ENCODE measurements around the gene SZT2.
"Not testable (repeated sequence)": the region's sequence is repeated elsewhere in the genome, so short reads cannot be mapped to it uniquely, and the experiment has no call there.

Gene SZT2

GRCh38 chr1:43388613-43389012 is 1.1 kb upstream of the SZT2 start:
- DNase-seq (ENCODE audit: low spot score) = no peak

GRCh38 chr1:43392702-43393101 is 3.0 kb downstream of the SZT2 start:
- no peak for DNase-seq (ENCODE audit: low spot score)

GRCh38 chr1:43395523-43395922 is 5.8 kb downstream of the SZT2 start:
- no peak for DNase-seq (ENCODE audit: low spot score)

- DNase-seq (ENCODE audit: low spot score) = no peak
These were observed 6.4 kb downstream of the SZT2 start for GRCh38 chr1:43396059-43396458.

- DNase-seq (ENCODE audit: low spot score) = no peak
These were observed 8.5 kb downstream of the SZT2 start for GRCh38 chr1:43398227-43398626.

GRCh38 chr1:43400441-43400840 is 10.7 kb downstream of the SZT2 start:
- DNase-seq (ENCODE audit: low spot score) = not testable (repeated sequence)

DNA sequence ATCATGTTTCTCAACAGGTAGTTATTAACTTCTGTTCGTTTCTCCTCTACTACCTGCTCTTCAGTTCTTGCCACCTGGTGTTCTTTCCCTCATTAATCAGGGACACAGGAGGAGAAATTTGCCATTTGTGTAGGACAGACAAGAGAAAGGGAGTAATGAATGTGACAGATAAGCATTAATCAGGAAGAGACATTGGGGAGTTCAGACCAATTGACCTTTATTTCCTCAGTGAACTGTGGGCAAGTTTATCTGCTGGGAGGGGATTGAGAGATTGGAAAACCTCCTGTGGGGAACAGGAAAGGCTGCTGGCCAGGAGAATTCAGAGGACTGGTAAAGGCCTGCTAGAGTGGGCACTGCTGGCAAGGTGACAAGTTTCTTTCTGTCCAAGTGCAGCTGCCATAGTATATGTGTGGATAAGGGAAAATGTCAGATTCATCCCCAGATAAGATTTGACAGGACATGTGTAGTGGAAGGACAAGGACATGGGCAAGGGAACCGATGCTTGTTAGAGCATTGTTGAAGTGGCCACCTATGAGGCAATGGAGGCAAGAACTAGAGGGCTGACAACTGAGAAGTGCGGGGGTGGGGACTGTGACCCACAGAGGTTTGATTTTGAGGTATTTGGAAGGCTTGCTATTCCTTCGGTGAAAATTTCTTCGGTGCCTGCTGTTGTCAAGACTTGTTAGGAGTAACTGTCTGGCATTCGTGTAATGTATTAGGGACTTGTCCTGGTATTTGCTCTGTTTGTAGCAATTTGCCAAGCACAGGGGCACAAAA is 12.6 kb downstream of the SZT2 start:
- DNase-seq (ENCODE audit: low spot score) = no peak

GRCh38 chr1:43404353-43404752 is 14.7 kb downstream of the SZT2 start:
- DNase-seq (ENCODE audit: low spot score) = no peak

DNA sequence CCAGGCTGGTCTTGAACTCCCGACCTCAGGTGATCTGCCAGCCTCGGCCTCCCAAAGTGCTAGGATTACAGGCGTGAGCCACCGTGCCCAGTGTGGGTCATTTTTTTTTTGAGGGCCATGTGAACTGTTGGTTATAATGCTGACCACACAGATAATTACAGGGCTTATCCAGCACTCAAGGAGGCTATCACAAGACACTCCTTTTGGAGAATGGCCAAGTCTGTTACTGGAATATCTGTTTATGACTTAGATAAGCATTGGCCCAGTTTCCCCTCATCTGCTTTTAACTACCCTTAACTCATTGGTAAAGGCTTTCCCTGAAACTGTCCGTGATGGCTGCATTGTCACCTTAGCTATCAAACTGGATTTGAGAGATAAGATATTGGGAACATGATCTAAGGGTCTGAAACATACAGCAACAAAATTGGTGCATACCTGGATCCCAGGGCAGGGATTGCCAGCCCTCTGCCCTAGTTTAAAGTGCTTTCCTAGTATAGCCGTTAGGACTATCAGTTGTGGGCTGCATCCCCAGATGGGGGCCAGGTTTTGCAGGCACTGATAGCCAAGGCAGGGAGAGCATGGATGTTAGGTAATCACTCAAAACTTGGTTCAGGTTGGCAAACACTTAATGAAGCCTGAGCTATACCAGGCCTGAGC is 15.6 kb downstream of the SZT2 start:
- no peak for DNase-seq (ENCODE audit: low spot score)

GRCh38 chr1:43405876-43406234 is 16.2 kb downstream of the SZT2 start:
- no peak for DNase-seq (ENCODE audit: low spot score)

DNA sequence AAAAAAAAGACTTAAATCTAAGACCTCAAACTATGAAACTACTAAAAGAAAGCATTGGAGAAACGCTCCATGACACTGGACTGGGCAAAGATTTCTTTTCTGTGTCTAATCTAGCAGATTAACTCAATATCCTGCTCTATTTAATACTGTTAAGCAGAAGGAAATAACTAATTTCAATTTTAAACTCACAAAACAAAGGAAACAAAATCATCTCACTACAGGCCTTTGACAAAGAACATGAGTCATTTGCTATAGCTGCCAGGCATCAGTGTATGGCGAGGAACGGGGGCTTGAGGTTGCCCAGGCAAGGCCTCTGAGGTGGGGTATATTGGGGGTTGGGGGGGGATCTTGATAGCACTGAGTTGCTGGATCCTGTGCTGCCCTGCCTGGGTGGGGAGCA is 20.9 kb downstream of the SZT2 start:
- no peak for DNase-seq (ENCODE audit: low spot score)

DNA sequence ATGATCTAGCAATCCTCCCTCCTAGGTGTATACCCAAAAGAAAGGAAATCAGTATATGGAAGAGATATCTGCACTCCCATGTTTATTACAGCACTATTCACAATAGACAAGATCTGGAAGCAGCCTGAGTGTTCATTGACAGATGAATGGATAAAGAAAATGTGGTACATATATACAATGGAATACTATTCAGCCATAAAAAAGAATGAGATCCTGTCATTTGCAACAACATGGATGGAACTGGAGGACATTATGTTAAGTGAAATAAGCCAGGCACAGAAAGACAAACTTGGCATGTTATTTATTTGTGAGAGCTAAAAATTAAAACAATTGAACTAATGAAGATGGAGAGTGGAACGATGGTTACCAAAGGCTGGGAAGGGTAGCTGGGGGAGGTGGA is 23.7 kb downstream of the SZT2 start:
- not testable (repeated sequence) for DNase-seq (ENCODE audit: low spot score)

DNA sequence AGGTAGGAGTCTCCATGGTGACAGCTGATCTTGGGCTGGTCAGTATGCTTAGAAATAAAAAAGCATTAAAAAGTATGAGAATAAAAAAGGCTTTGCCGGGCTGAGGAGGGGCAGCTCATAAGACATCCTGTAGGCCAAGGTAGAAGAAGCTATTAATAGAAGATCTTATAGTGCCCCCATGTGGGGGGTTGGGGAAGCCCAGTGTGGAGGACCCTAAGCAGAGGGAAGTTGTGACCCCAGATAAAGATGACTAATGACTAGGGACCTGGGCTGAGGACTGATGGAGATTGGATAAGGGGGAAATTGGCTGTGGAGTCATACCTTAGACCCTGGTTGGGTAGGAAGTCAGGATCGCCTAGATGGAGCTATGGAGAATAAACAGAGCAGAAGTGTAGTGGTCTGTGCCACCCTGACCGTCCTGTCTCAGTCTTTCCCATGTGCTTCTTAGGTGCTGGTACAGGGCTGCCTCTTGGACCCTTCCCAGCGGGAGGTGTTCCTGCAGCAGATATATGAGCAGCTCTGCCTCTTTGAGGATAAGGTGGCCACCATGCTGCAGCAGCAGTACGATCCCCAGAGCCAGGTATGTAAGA is 25.0 kb downstream of the SZT2 start:
- peak; percentile 47 for DNase-seq (ENCODE audit: low spot score)

DNA sequence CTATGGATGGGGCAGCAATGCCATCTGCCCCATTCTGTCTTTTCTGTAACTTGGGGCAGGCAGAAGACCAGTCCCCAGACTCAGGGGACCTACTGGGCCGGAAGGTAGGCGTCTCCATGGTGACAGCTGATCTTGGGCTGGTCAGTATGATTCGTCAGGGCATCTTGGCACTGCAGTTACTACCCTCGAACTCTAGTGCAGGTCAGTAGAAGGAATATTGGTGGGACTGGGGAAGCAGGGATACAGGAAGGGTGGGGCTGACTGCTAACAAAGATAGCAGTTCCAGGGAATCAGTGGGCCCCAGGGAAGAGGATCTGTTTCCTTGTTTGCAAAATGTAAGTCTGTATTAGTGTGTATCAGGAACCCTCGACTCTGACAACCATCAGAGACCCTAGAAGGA is 26.2 kb downstream of the SZT2 start:
- no peak for DNase-seq (ENCODE audit: low spot score)

DNA sequence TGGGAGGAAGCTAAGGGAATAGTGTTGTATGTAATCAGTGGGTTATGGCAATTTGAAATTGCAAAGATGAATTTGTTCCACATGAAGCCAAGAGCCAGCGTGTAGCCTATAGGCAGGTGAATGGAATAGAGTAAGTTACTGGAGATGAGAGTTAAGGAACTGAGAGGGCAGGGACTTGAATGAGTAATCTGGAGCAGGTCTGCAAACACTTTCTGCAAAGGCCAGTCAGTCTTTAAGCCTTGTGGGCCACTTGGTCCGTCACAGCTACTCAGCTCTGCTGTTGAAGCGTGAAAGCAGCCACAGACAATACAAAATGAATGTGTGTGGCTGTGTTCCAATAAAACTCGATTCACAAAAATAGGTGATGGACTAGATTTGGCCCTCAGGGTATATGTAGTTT is 29.2 kb downstream of the SZT2 start:
- no peak for DNase-seq (ENCODE audit: low spot score)

GRCh38 chr1:43419627-43420425 is 30.1 kb downstream of the SZT2 start:
- DNase-seq (ENCODE audit: low spot score) = no peak

GRCh38 chr1:43420874-43421273 is 31.2 kb downstream of the SZT2 start:
- no peak for DNase-seq (ENCODE audit: low spot score)

GRCh38 chr1:43421396-43421795 is 31.7 kb downstream of the SZT2 start:
- no peak for DNase-seq (ENCODE audit: low spot score)

- no peak for DNase-seq (ENCODE audit: low spot score)
These were observed 32.5 kb downstream of the SZT2 start for GRCh38 chr1:43421976-43422750.

GRCh38 chr1:43422995-43423671 is 33.4 kb downstream of the SZT2 start:
- DNase-seq (ENCODE audit: low spot score) = no peak

Measured in AG08395 (cell line).